WTC11 (cell line): ENCODE measurements around the gene NCF2. TPM values are rescaled to one million over a fixed set of nuclear protein-coding genes. Genes with fewer than 3 reads are reported as not detected.

Source experiments
- ATAC-seq: fragments of 200-7000 bp; cut with Tn5 transposase; 2 replicates; pipeline ENCODE4 v1.10.0; 2021; ENCODE audit warnings: mild to moderate bottlenecking, moderate library complexity
- CTCF ChIA-PET: fragments of 300-600 bp; sonication (Branson Sonifier 250); formaldehyde crosslinking; loops from one replicate; lab custom pipeline; 2021; ENCODE audit warnings: antibody characterized with exemption; lab: Charles Lee
- POLR2A ChIA-PET: fragments of 350-600 bp; sonication (Branson Sonifier 250); formaldehyde crosslinking; loops from one replicate; lab custom pipeline; 2021; ENCODE audit warnings: antibody characterized with exemption; lab: Charles Lee
- DNase-seq: peaks from one replicate; pipeline ENCODE4 v3.0.0; 2021; ENCODE audit warnings: low spot score
- H3K27ac Mint-ChIP-seq: 2 replicates; pipeline ENCODE4 v1.8.0; 2021; ENCODE audit warnings: mixed read lengths
- H3K27me3 Mint-ChIP-seq: 2 replicates; pipeline ENCODE4 v1.8.0; 2021; ENCODE audit warnings: low read depth, mild to moderate bottlenecking, moderate library complexity, mixed read lengths
- H3K36me3 Mint-ChIP-seq: 2 replicates; pipeline ENCODE4 v1.8.0; 2021; ENCODE audit warnings: mixed read lengths
- H3K4me1 Mint-ChIP-seq: 2 replicates; pipeline ENCODE4 v1.8.0; 2022; ENCODE audit warnings: mixed read lengths
- H3K4me3 Mint-ChIP-seq: 2 replicates; pipeline ENCODE4 v1.8.0; 2021; ENCODE audit warnings: mild to moderate bottlenecking, moderate library complexity, mixed read lengths
- H3K9me3 Mint-ChIP-seq: 2 replicates; pipeline ENCODE4 v1.8.0; 2021; ENCODE audit warnings: mixed read lengths
- ATF1 ChIP-seq: sonication (generic); formaldehyde crosslinking; IDR thresholded peaks from 2 replicates; pipeline ENCODE4 v1.8.1; 2023; ENCODE audit warnings: mild to moderate bottlenecking, moderate library complexity, missing genetic modification reagents
- ESRRA ChIP-seq: sonication (generic); formaldehyde crosslinking; IDR thresholded peaks from 2 replicates; pipeline ENCODE4 v1.8.1; 2022; ENCODE audit warnings: mild to moderate bottlenecking, missing genetic modification reagents, borderline replicate concordance
- FOXP1 ChIP-seq: sonication (generic); formaldehyde crosslinking; IDR thresholded peaks from 2 replicates; pipeline ENCODE4 v1.8.0; 2022; ENCODE audit warnings: missing genetic modification reagents, mild to moderate bottlenecking, moderate library complexity, borderline replicate concordance
- HMGA2 ChIP-seq: fragments of 250-450 bp; sonication (Bioruptor Pico); IDR thresholded peaks from 2 replicates; pipeline ENCODE4 v1.4.0; 2021; ENCODE audit warnings: mild to moderate bottlenecking, moderate library complexity
- HMGXB4 ChIP-seq: sonication (generic); formaldehyde crosslinking; IDR thresholded peaks from 2 replicates; pipeline ENCODE4 v1.8.1; 2023; ENCODE audit warnings: mild to moderate bottlenecking, moderate library complexity, missing genetic modification reagents
- JUN ChIP-seq: sonication (generic); formaldehyde crosslinking; IDR thresholded peaks from 2 replicates; pipeline ENCODE4 v1.8.0; 2023; ENCODE audit warnings: mild to moderate bottlenecking, missing genetic modification reagents
- MYBL2 ChIP-seq: sonication (generic); formaldehyde crosslinking; IDR thresholded peaks from 2 replicates; pipeline ENCODE4 v1.8.1; 2023; ENCODE audit warnings: mild to moderate bottlenecking, moderate library complexity, missing genetic modification reagents
- PRRX2 ChIP-seq: fragments of 250-450 bp; sonication (Bioruptor Pico); IDR thresholded peaks from 2 replicates; pipeline ENCODE4 v1.8.0; 2021; ENCODE audit warnings: mild to moderate bottlenecking
- TEAD1 ChIP-seq: sonication (generic); formaldehyde crosslinking; IDR thresholded peaks from 2 replicates; pipeline ENCODE4 v1.8.0; 2022; ENCODE audit warnings: mild to moderate bottlenecking, missing genetic modification reagents
- TEAD4 ChIP-seq: sonication (generic); formaldehyde crosslinking; IDR thresholded peaks from 2 replicates; pipeline ENCODE4 v1.8.0; 2022; ENCODE audit warnings: mild to moderate bottlenecking, missing genetic modification reagents
- ZNF138 ChIP-seq: sonication (generic); formaldehyde crosslinking; conservative IDR thresholded peaks from 2 replicates; pipeline ENCODE4 v1.8.1; 2022; ENCODE audit warnings: mild to moderate bottlenecking, moderate library complexity, missing genetic modification reagents
- ZNF281 ChIP-seq: sonication (generic); formaldehyde crosslinking; IDR thresholded peaks from 2 replicates; pipeline ENCODE4 v1.8.0; 2023; ENCODE audit warnings: mild to moderate bottlenecking, missing genetic modification reagents
- ZNF396 ChIP-seq: fragments of 250-450 bp; sonication (Bioruptor Pico); IDR thresholded peaks from 2 replicates; pipeline ENCODE4 v1.8.0; 2021; ENCODE audit warnings: mild to moderate bottlenecking, moderate library complexity, borderline replicate concordance
- ZNF416 ChIP-seq: fragments of 250-450 bp; sonication (Bioruptor Pico); IDR thresholded peaks from 2 replicates; pipeline ENCODE4 v1.9.0; 2021; ENCODE audit warnings: mild to moderate bottlenecking, inconsistent platforms
- ZNF425 ChIP-seq: fragments of 250-450 bp; sonication (Bioruptor Pico); conservative IDR thresholded peaks from 2 replicates; pipeline ENCODE4 v1.9.0; 2021; ENCODE audit warnings: mild to moderate bottlenecking
- ZNF532 ChIP-seq: fragments of 250-450 bp; sonication (Bioruptor Pico); IDR thresholded peaks from 2 replicates; pipeline ENCODE4 v1.9.0; 2021; ENCODE audit warnings: mild to moderate bottlenecking, borderline replicate concordance
- total RNA-seq: library from RNA; stranded (reverse); gene quantifications from 3 replicates; pipeline ENCODE4 v1.2.3, GENCODE V29; 2021
- TF ChIP-seq, protein P1 (sequence below): sonication (generic); formaldehyde crosslinking; IDR thresholded peaks from 2 replicates; pipeline ENCODE4 v1.8.1; 2022; ENCODE audit warnings: missing genetic modification reagents, borderline replicate concordance
- TF ChIP-seq, protein P2 (sequence below): sonication (generic); formaldehyde crosslinking; IDR thresholded peaks from 2 replicates; pipeline ENCODE4 v1.8.0; 2022; ENCODE audit warnings: mild to moderate bottlenecking, missing genetic modification reagents
- TF ChIP-seq, protein P3 (sequence below): fragments of 250-450 bp; sonication (Bioruptor Pico); IDR thresholded peaks from 2 replicates; pipeline ENCODE4 v1.9.0; 2021; ENCODE audit warnings: mild to moderate bottlenecking
- TF ChIP-seq, protein P4 (sequence below): fragments of 250-450 bp; sonication (Bioruptor Pico); IDR thresholded peaks from 2 replicates; pipeline ENCODE4 v1.9.0; 2021; ENCODE audit warnings: moderate library complexity, mild to moderate bottlenecking, inconsistent platforms, borderline replicate concordance
- TF ChIP-seq, protein P5 (sequence below): sonication (generic); formaldehyde crosslinking; IDR thresholded peaks from 2 replicates; pipeline ENCODE4 v1.8.0; 2023; ENCODE audit warnings: missing genetic modification reagents

NCF2 gene
- total RNA-seq, 1 experiment from 2014 or later = 0.52 TPM

DNA sequence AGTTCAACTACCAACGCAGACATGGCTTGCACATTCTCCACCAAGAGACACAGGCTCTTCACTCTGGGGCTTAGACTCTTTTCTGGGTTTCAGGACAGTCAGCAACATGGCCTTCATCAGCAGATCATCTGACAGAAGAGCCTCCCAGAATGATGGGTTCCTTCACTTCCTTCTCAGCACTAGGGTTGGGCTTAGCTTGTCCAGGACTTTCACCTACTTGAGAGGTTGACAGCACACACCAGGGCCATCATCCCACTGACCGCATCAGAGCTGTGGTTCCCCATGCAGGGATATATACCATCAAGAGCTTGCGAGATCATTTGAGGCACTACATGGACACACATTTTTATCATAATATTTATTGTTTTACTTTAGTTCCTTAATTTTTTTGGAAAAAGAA lies 10.4 kb upstream of the NCF2 start (continued):
- TF ChIP-seq ZNF281 (CRISPR knock-in tag) (no peak), HMGA2 (CRISPR knock-in tag) (no peak)
- TF ChIP-seq, protein P1, sequence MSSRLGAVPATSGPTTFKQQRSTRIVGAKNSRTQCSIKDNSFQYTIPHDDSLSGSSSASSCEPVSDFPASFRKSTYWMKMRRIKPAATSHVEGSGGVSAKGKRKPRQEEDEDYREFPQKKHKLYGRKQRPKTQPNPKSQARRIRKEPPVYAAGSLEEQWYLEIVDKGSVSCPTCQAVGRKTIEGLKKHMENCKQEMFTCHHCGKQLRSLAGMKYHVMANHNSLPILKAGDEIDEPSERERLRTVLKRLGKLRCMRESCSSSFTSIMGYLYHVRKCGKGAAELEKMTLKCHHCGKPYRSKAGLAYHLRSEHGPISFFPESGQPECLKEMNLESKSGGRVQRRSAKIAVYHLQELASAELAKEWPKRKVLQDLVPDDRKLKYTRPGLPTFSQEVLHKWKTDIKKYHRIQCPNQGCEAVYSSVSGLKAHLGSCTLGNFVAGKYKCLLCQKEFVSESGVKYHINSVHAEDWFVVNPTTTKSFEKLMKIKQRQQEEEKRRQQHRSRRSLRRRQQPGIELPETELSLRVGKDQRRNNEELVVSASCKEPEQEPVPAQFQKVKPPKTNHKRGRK = no peak
- TF ChIP-seq, all 79 proteins: peak for 0

- ChIA-PET POLR2A (no interaction called here), CTCF (interaction anchor here (2.1 kb wide), 1 partner anchor 9 kb away, joined by 7 read pairs; no protein-coding TSS in a partner anchor)
- ATAC-seq (no peak), DNase-seq (no peak)
- no peaks in the 10 kb centered on the region for H3K9me3 Mint-ChIP-seq
- H3K4me3 Mint-ChIP-seq = no peak overlapping the region
- no peaks in the 10 kb centered on the region for H3K36me3 Mint-ChIP-seq
- no peaks in the 10 kb centered on the region; the same call in 1 of the 2 replicates for H3K27me3 Mint-ChIP-seq
- H3K27ac Mint-ChIP-seq = no peak overlapping the region
- no peaks in the 10 kb centered on the region for H3K4me1 Mint-ChIP-seq
- TF ChIP-seq PRRX2 (CRISPR knock-in tag) (no peak), TEAD1 (CRISPR knock-in tag) (no peak), ZNF396 (CRISPR knock-in tag) (no peak), ZNF425 (CRISPR knock-in tag) (no peak), HMGA2 (CRISPR knock-in tag) (no peak), ZNF138 (CRISPR knock-in tag) (no peak), JUN (CRISPR knock-in tag) (no peak), MYBL2 (no peak), ATF1 (CRISPR knock-in tag) (no peak), ZNF532 (no peak), ZNF416 (CRISPR knock-in tag) (no peak), FOXP1 (CRISPR knock-in tag) (no peak), ESRRA (CRISPR knock-in tag) (no peak), TEAD4 (CRISPR knock-in tag) (no peak), HMGXB4 (CRISPR knock-in tag) (no peak)
- TF ChIP-seq, protein P2, sequence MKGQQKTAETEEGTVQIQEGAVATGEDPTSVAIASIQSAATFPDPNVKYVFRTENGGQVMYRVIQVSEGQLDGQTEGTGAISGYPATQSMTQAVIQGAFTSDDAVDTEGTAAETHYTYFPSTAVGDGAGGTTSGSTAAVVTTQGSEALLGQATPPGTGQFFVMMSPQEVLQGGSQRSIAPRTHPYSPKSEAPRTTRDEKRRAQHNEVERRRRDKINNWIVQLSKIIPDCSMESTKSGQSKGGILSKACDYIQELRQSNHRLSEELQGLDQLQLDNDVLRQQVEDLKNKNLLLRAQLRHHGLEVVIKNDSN (CRISPR knock-in tag) = no peak
- TF ChIP-seq, protein P3, sequence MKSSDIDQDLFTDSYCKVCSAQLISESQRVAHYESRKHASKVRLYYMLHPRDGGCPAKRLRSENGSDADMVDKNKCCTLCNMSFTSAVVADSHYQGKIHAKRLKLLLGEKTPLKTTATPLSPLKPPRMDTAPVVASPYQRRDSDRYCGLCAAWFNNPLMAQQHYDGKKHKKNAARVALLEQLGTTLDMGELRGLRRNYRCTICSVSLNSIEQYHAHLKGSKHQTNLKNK (CRISPR knock-in tag) = no peak
- TF ChIP-seq, protein P4, sequence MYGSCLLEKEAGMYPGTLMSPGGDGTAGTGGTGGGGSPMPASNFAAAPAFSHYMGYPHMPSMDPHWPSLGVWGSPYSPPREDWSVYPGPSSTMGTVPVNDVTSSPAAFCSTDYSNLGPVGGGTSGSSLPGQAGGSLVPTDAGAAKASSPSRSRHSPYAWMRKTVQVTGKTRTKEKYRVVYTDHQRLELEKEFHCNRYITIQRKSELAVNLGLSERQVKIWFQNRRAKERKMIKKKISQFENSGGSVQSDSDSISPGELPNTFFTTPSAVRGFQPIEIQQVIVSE (CRISPR knock-in tag) = no peak
- TF ChIP-seq, protein P5, sequence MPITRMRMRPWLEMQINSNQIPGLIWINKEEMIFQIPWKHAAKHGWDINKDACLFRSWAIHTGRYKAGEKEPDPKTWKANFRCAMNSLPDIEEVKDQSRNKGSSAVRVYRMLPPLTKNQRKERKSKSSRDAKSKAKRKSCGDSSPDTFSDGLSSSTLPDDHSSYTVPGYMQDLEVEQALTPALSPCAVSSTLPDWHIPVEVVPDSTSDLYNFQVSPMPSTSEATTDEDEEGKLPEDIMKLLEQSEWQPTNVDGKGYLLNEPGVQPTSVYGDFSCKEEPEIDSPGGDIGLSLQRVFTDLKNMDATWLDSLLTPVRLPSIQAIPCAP (CRISPR knock-in tag) = no peak
Observed at GRCh38 chr1:183600136-183600535, 9.9 kb upstream of the NCF2 start.
